Thyroid gland (tissue), 4 donors: ENCODE results near the gene THSD7B.

ENCODE experiments used
- POLR2A ChIP-seq, 2 donors: fragments of 450-650 bp; IDR thresholded peaks; one replicate each; pipeline ENCODE4 v1.6.1; 2017; ENCODE audit warnings: antibody characterized with exemption in 2 of 2, mild to moderate bottlenecking in 2 of 2, moderate library complexity in 1 of 2
- TF ChIP-seq, protein P1 (sequence below), 6 experiments: fragments of 200-600 bp in 3 of 6; fragments of 450-650 bp in 3 of 6; sonication (generic) in 3 of 6; IDR thresholded peaks; one replicate each; pipeline ENCODE4 v1.5.1; 2016 to 2019; ENCODE audit warnings: antibody characterized with exemption in 6 of 6, mild to moderate bottlenecking in 2 of 6, inconsistent platforms in 1 of 6, moderate library complexity in 1 of 6

DNA sequence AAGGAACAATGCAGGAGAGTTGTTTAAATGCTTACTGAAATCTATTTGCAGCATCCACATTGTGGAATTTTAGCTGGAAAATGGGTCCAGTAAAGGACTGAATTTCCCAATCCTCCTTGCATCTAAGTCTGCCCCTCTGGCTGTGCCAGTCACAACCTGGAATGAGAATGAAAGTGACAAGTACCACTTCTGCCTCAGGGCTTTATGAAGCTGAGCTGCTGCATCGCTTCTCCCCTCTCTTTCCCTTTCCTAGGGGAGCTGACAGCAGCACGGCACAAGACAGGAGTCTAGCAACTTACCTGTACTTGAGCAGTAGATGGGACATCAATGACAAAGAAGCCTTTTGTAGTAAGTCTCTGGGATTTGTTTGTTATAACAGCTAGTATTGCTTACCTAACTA lies 27.3 kb upstream of the THSD7B start:
- TF ChIP-seq, protein P1, sequence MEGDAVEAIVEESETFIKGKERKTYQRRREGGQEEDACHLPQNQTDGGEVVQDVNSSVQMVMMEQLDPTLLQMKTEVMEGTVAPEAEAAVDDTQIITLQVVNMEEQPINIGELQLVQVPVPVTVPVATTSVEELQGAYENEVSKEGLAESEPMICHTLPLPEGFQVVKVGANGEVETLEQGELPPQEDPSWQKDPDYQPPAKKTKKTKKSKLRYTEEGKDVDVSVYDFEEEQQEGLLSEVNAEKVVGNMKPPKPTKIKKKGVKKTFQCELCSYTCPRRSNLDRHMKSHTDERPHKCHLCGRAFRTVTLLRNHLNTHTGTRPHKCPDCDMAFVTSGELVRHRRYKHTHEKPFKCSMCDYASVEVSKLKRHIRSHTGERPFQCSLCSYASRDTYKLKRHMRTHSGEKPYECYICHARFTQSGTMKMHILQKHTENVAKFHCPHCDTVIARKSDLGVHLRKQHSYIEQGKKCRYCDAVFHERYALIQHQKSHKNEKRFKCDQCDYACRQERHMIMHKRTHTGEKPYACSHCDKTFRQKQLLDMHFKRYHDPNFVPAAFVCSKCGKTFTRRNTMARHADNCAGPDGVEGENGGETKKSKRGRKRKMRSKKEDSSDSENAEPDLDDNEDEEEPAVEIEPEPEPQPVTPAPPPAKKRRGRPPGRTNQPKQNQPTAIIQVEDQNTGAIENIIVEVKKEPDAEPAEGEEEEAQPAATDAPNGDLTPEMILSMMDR (IDR thresholded peaks at IDR 0.05): no peak
- no peak for TF ChIP-seq POLR2A (IDR thresholded peaks at IDR 0.05)
